SK-N-SH treated with all-trans-retinoic acid at 6 μM for 48 hours (cell line): ENCODE measurements around the gene RAPGEFL1.

Source experiments
- ARNTL ChIP-seq: fragments of 450-650 bp; formaldehyde crosslinking; IDR thresholded peaks from 2 replicates; pipeline ENCODE4 v1.5.0; 2020; ENCODE audit warnings: low read depth, mild to moderate bottlenecking, moderate library complexity, borderline replicate concordance
- CSRNP3 ChIP-seq: fragments of 250-450 bp; sonication (Bioruptor Pico); IDR thresholded peaks from 2 replicates; pipeline ENCODE4 v1.5.1; 2021; ENCODE audit warnings: mild to moderate bottlenecking, moderate library complexity
- ESRRG ChIP-seq: fragments of 250-450 bp; sonication (Bioruptor Pico); IDR thresholded peaks from 2 replicates; pipeline ENCODE4 v1.6.1; 2021; ENCODE audit warnings: mild to moderate bottlenecking
- PATZ1 ChIP-seq: fragments of 250-450 bp; sonication (Bioruptor Pico); IDR thresholded peaks from 2 replicates; pipeline ENCODE4 v1.8.0; 2020; ENCODE audit warnings: mild to moderate bottlenecking, moderate library complexity, borderline replicate concordance
- ZFP3 ChIP-seq: fragments of 250-450 bp; sonication (Bioruptor Pico); IDR thresholded peaks from 2 replicates; pipeline ENCODE4 v1.5.0; 2020; ENCODE audit warnings: mild to moderate bottlenecking, moderate library complexity

DNA sequence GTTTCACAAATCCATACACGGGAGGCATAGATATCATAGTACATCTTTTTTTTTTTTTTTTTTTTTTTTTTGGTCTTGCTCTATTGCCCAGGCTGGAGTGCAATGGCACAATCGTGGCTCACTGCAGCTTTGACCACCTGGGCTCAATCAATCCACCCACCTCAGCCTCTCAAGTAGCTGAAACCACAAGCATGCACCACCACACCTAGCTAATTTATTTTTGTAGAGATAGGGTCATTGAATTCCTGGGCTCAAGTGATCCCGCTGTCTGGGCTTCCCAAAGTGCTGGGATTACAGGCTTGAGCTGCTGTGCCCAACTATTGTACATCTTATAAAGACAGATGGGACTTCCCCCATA, 3.5 kb upstream of the RAPGEFL1 start:
- TF ChIP-seq ESRRG (CRISPR knock-in tag) (no peak), ZFP3 (CRISPR knock-in tag) (no peak), PATZ1 (CRISPR knock-in tag) (no peak), CSRNP3 (CRISPR knock-in tag) (no peak), ARNTL (CRISPR knock-in tag) (no peak)
